NB4 (cell line): ENCODE measurements around the gene ENOSF1.
A peak's percentile ranks its signal among the peaks of the same experiment; 100 is the strongest.

Experiments used
- DNase-seq: peaks from one replicate; pipeline ENCODE4 v3.0.0; 2010; ENCODE audit warnings: low read depth
- H3K4me3 ChIP-seq: one replicate; pipeline ENCODE4 v1.5.1; 2011; ENCODE audit warnings: mild to moderate bottlenecking, low read depth, low read length, moderate library complexity
- CTCF ChIP-seq: IDR thresholded peaks from one replicate; pipeline ENCODE4 v1.5.1; 2012; ENCODE audit warnings: low read depth, low read length
- MAX ChIP-seq: IDR thresholded peaks from 2 replicates; pipeline ENCODE4 v1.6.1; 2011; ENCODE audit warnings: low read depth, low read length
- MYC ChIP-seq: IDR thresholded peaks from 2 replicates; pipeline ENCODE4 v1.6.1; 2011; ENCODE audit warnings: low read depth, low read length
- POLR2A ChIP-seq: IDR thresholded peaks from 2 replicates; pipeline ENCODE4 v1.6.1; 2011; ENCODE audit warnings: mild to moderate bottlenecking; ENCODE audit not compliant: insufficient read length; ENCODE audit errors: extremely low read depth

Gene ENOSF1

GRCh38 chr18:703213-703967 is 9.0 kb downstream of the ENOSF1 start:
- DNase-seq, result peak; percentile 18
- H3K4me3 ChIP-seq, result no peak overlapping the region
- TF ChIP-seq MAX (no peak), MYC (no peak), CTCF (no peak), POLR2A (no peak)

- H3K4me3 ChIP-seq, result no peak overlapping the region
- TF ChIP-seq POLR2A (no peak), CTCF (no peak), MAX (no peak), MYC (no peak)
- DNase-seq, result no peak
These were observed 14.6 kb downstream of the ENOSF1 start for GRCh38 chr18:697800-698199.

GRCh38 chr18:697012-697411 is 15.4 kb downstream of the ENOSF1 start:
- H3K4me3 ChIP-seq, result no peak overlapping the region
- DNase-seq, result no peak
- no peak for TF ChIP-seq CTCF
- no peak for TF ChIP-seq POLR2A

GRCh38 chr18:693466-694187 is 18.8 kb downstream of the ENOSF1 start:
- DNase-seq, result no peak
- TF ChIP-seq CTCF (no peak), MYC (no peak), MAX (no peak), POLR2A (no peak)
- no peak overlapping the region for H3K4me3 ChIP-seq

- no peak for DNase-seq
These were observed 19.6 kb downstream of the ENOSF1 start for GRCh38 chr18:692824-693223.

More at GRCh38 chr18:692824-693223, 19.6 kb downstream of the ENOSF1 start:
- no peak overlapping the region for H3K4me3 ChIP-seq
- TF ChIP-seq MAX (no peak), CTCF (no peak), MYC (no peak), POLR2A (no peak)
